GM23338 (cell line): ENCODE results near the gene FHL1. TPM values are rescaled to one million over a fixed set of nuclear protein-coding genes. Genes with fewer than 3 reads are reported as not detected.

Source experiments
- ATAC-seq: fragments of 200-7000 bp; cut with Tn5 transposase; 3 replicates; pipeline ENCODE4 v1.9.1; 2020
- DNase-seq: peaks from one replicate; pipeline ENCODE4 v3.0.0-alpha.2; 2015; ENCODE audit warnings: low spot score
- H2AFZ ChIP-seq: fragments of 200-600 bp; sonication (generic); 2 replicates; pipeline ENCODE4 v1.8.0; 2016; ENCODE audit warnings: antibody characterized with exemption, mild to moderate bottlenecking, moderate library complexity
- H3F3A ChIP-seq: fragments of 200-600 bp; sonication (generic); replicated peaks from 2 replicates; pipeline ENCODE4 v1.8.0; 2017; ENCODE audit warnings: antibody characterized with exemption, mixed run types, low read depth
- H3K27ac ChIP-seq: fragments of 200-600 bp; sonication (generic); 2 replicates; pipeline ENCODE4 v1.6.1; 2016; ENCODE audit warnings: low read depth
- H3K27me3 ChIP-seq: fragments of 200-600 bp; sonication (generic); 2 replicates; pipeline ENCODE4 v1.8.0; 2016; ENCODE audit warnings: mild to moderate bottlenecking, mixed run types, moderate library complexity; ENCODE audit not compliant: insufficient read depth
- H3K36me3 ChIP-seq: fragments of 200-600 bp; sonication (generic); 2 replicates; pipeline ENCODE4 v1.8.0; 2016; ENCODE audit warnings: mild to moderate bottlenecking; ENCODE audit not compliant: insufficient read depth
- H3K4me1 ChIP-seq: fragments of 200-600 bp; sonication (generic); 2 replicates; pipeline ENCODE4 v1.8.0; 2016; ENCODE audit warnings: mild to moderate bottlenecking, moderate library complexity; ENCODE audit not compliant: insufficient read depth
- H3K4me2 ChIP-seq: fragments of 200-600 bp; sonication (generic); 2 replicates; pipeline ENCODE4 v1.7.1; 2017; ENCODE audit warnings: mixed run types
- H3K4me3 ChIP-seq: fragments of 200-600 bp; sonication (generic); 2 replicates; pipeline ENCODE4 v1.6.1; 2016; ENCODE audit warnings: mixed run types
- H3K79me2 ChIP-seq: fragments of 200-600 bp; sonication (generic); replicated peaks from 2 replicates; pipeline ENCODE4 v1.8.0; 2017; ENCODE audit warnings: mild to moderate bottlenecking; ENCODE audit not compliant: insufficient read depth
- H3K9me2 ChIP-seq: fragments of 200-600 bp; sonication (generic); 2 replicates; pipeline ENCODE4 v1.8.0; 2017; ENCODE audit not compliant: insufficient read depth
- H4K20me1 ChIP-seq: fragments of 200-600 bp; sonication (generic); replicated peaks from 2 replicates; pipeline ENCODE4 v1.8.0; 2017; ENCODE audit warnings: mild to moderate bottlenecking; ENCODE audit not compliant: insufficient read depth
- H3K27ac Mint-ChIP-seq: 2 replicates; pipeline ENCODE4 v1.8.0; 2020; ENCODE audit warnings: inconsistent platforms, mild to moderate bottlenecking, moderate library complexity, mixed read lengths
- H3K27me3 Mint-ChIP-seq: 3 replicates; pipeline ENCODE4 v1.8.0; 2022; ENCODE audit warnings: low read depth, mild to moderate bottlenecking, moderate library complexity, mixed read lengths, inconsistent platforms; ENCODE audit not compliant: insufficient read depth, poor library complexity
- H3K36me3 Mint-ChIP-seq: 3 replicates; pipeline ENCODE4 v1.8.0; 2021; ENCODE audit warnings: low read depth, mild to moderate bottlenecking, inconsistent platforms, moderate library complexity, mixed read lengths
- H3K4me1 Mint-ChIP-seq: 3 replicates; pipeline ENCODE4 v1.8.0; 2020; ENCODE audit warnings: mild to moderate bottlenecking, inconsistent platforms, mixed read lengths
- H3K4me3 Mint-ChIP-seq: 3 replicates; pipeline ENCODE4 v1.8.0; 2021; ENCODE audit warnings: moderate library complexity, mild to moderate bottlenecking, inconsistent platforms, mixed read lengths
- H3K9me3 Mint-ChIP-seq: 3 replicates; pipeline ENCODE4 v1.8.0; 2020; ENCODE audit warnings: moderate library complexity, mild to moderate bottlenecking, inconsistent platforms, mixed read lengths
- CREB1 ChIP-seq: fragments of 250-450 bp; sonication (Bioruptor Pico); IDR thresholded peaks from 2 replicates; pipeline ENCODE4 v1.5.0; 2020; ENCODE audit warnings: low read depth, mild to moderate bottlenecking, moderate library complexity
- CTCF ChIP-seq, 2 experiments: fragments of 200-600 bp in 1 of 2; sonication (generic) in 1 of 2; conservative IDR thresholded peaks; 2 replicates each; pipeline versions ENCODE4 v1.5.1 to v1.6.1; 2016 to 2017; ENCODE audit warnings: antibody characterized with exemption in 2 of 2, low read depth in 2 of 2, mild to moderate bottlenecking in 2 of 2, moderate library complexity in 1 of 2
- EZH2 ChIP-seq: fragments of 200-600 bp; sonication (generic); IDR thresholded peaks from one replicate; pipeline ENCODE4 v1.8.0; 2017; ENCODE audit warnings: antibody characterized with exemption, mild to moderate bottlenecking, low read depth; ENCODE audit not compliant: unreplicated experiment
- EZH2phosphoT487 ChIP-seq: fragments of 200-600 bp; sonication (generic); IDR thresholded peaks from one replicate; pipeline ENCODE4 v1.8.1; 2018; ENCODE audit warnings: antibody characterized with exemption; ENCODE audit not compliant: unreplicated experiment
- JUNB ChIP-seq: IDR thresholded peaks from one replicate; pipeline ENCODE4 v1.6.1; 2016; ENCODE audit warnings: antibody characterized with exemption; ENCODE audit not compliant: unreplicated experiment
- NANOG ChIP-seq: IDR thresholded peaks from 2 replicates; pipeline ENCODE4 v1.6.1; 2016; ENCODE audit warnings: antibody characterized with exemption, borderline replicate concordance
- POLR2AphosphoS5 ChIP-seq: IDR thresholded peaks from 2 replicates; pipeline ENCODE4 v1.6.1; 2016; ENCODE audit warnings: antibody characterized with exemption, low read depth
- STAT1 ChIP-seq: IDR thresholded peaks from one replicate; pipeline ENCODE4 v1.6.1; 2016; ENCODE audit warnings: antibody characterized with exemption; ENCODE audit not compliant: unreplicated experiment
- ZNF462 ChIP-seq: fragments of 250-450 bp; sonication (Bioruptor Pico); IDR thresholded peaks from 2 replicates; pipeline ENCODE4 v1.5.0; 2020; ENCODE audit warnings: mild to moderate bottlenecking, moderate library complexity
- polyA plus RNA-seq: library from polyadenylated mRNA; unstranded; fragments of >200 nt; fragmentation: Nextera tagmentation; extraction: Ambion mirVana; gene quantifications from 2 replicates; pipeline ENCODE4 v1.2.1, GENCODE V29; 2016
- total RNA-seq: library from RNA; depleted of rRNA; stranded (reverse); fragments of >200 nt; shearing (Covaris generic); gene quantifications from 2 replicates; pipeline ENCODE4 v1.2.3, GENCODE V29; 2014
- TF ChIP-seq, protein P1 (sequence below): IDR thresholded peaks from 2 replicates; pipeline ENCODE4 v1.6.1; 2016; ENCODE audit warnings: antibody characterized with exemption
- TF ChIP-seq, protein P2 (sequence below): IDR thresholded peaks from one replicate; pipeline ENCODE4 v1.6.1; 2018; ENCODE audit warnings: antibody characterized with exemption; ENCODE audit not compliant: unreplicated experiment

FHL1 gene
- total and polyA plus RNA-seq, 2 experiments from 2014 or later = 47.9 to 60.4 TPM

GRCh38 chrX:136195247-136195646, 47.9 kb downstream of the FHL1 start (continued):
- TF ChIP-seq ZNF462 = no peak
- no peak for TF ChIP-seq CREB1 (CRISPR knock-in tag)
- no peak for TF ChIP-seq POLR2AphosphoS5

DNA sequence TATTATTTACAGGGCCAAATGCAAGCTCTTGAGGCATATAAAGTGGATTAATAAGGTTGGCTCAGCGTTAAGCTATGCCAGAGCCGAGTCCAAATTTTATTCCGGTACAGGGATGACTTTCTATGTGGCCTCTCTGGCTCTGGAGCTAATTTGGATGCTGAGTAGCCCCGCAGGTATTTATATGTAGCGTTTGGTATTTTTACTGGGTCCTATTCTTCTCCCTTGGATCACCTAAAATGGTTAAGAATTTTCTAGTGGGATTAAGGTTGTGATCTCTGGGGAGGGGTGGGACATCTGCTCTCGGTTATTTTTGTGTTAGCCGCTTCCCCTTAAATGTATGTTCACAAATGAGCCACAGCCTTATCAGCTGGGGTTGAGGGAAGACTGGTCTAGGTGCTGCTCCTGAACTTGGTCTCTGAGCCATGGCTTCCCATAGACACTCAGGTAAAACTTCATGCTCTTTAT, 49.4 kb downstream of the FHL1 start:
- Histone ChIP-seq H3K4me3 (no peak overlapping the region), H3K36me3 (no peaks in the 10 kb centered on the region), H3K27me3 (no peaks in the 10 kb centered on the region), H2AFZ (no peak overlapping the region), H4K20me1 (no peaks in the 10 kb centered on the region), H3K27ac (no peak overlapping the region), H3K9me2 (no peaks in the 10 kb centered on the region), H3F3A (no peaks in the 10 kb centered on the region), H3K4me2 (no peak overlapping the region), H3K79me2 (no peaks in the 10 kb centered on the region), H3K4me1 (no peaks in the 10 kb centered on the region; the same call in 1 of the 2 replicates)
- no peaks in the 10 kb centered on the region for H3K36me3 Mint-ChIP-seq
- H3K27ac Mint-ChIP-seq = no peak overlapping the region
- no peak overlapping the region for H3K4me3 Mint-ChIP-seq
- H3K4me1 Mint-ChIP-seq = peaks cover 17% of the 10 kb centered on the region
- H3K27me3 Mint-ChIP-seq = no peaks in the 10 kb centered on the region
- no peak for ATAC-seq
- no peaks in the 10 kb centered on the region for H3K9me3 Mint-ChIP-seq
- no peak for DNase-seq
- TF ChIP-seq NANOG (no peak), EZH2phosphoT487 (no peak), CREB1 (CRISPR knock-in tag) (no peak), CTCF (conservative IDR thresholded peaks at IDR 0.05; ENCODE audit: low read depth in 2 of 2) (no peak), POLR2AphosphoS5 (no peak), STAT1 (no peak), EZH2 (no peak), JUNB (no peak)
- TF ChIP-seq, protein P1, sequence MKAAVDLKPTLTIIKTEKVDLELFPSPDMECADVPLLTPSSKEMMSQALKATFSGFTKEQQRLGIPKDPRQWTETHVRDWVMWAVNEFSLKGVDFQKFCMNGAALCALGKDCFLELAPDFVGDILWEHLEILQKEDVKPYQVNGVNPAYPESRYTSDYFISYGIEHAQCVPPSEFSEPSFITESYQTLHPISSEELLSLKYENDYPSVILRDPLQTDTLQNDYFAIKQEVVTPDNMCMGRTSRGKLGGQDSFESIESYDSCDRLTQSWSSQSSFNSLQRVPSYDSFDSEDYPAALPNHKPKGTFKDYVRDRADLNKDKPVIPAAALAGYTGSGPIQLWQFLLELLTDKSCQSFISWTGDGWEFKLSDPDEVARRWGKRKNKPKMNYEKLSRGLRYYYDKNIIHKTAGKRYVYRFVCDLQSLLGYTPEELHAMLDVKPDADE = no peak
- TF ChIP-seq, protein P2, sequence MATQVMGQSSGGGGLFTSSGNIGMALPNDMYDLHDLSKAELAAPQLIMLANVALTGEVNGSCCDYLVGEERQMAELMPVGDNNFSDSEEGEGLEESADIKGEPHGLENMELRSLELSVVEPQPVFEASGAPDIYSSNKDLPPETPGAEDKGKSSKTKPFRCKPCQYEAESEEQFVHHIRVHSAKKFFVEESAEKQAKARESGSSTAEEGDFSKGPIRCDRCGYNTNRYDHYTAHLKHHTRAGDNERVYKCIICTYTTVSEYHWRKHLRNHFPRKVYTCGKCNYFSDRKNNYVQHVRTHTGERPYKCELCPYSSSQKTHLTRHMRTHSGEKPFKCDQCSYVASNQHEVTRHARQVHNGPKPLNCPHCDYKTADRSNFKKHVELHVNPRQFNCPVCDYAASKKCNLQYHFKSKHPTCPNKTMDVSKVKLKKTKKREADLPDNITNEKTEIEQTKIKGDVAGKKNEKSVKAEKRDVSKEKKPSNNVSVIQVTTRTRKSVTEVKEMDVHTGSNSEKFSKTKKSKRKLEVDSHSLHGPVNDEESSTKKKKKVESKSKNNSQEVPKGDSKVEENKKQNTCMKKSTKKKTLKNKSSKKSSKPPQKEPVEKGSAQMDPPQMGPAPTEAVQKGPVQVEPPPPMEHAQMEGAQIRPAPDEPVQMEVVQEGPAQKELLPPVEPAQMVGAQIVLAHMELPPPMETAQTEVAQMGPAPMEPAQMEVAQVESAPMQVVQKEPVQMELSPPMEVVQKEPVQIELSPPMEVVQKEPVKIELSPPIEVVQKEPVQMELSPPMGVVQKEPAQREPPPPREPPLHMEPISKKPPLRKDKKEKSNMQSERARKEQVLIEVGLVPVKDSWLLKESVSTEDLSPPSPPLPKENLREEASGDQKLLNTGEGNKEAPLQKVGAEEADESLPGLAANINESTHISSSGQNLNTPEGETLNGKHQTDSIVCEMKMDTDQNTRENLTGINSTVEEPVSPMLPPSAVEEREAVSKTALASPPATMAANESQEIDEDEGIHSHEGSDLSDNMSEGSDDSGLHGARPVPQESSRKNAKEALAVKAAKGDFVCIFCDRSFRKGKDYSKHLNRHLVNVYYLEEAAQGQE = no peak
